ENCODE data around the gene LRRC8C.

LRRC8C gene

DNA sequence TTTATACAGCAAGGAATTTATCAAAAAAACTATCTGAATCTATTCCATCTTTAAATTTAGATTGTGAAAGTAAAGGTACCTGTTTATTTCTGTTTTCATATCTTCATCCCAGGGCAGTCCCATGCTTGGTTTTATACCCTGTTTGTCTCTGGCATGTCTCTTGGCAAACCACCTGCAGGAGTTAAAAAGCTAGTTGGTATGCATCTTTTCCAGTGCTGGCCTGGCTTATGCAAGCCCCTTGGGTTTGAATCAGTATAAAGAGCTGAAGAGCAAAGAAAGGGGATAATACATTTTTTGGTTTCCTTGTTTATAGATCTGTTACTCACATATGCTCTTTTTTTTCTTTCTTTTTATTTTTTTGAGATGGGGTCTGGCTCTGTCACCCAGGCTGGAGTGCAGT lies 37.8 kb downstream of the LRRC8C start:
- no peak for DNase-seq

DNA sequence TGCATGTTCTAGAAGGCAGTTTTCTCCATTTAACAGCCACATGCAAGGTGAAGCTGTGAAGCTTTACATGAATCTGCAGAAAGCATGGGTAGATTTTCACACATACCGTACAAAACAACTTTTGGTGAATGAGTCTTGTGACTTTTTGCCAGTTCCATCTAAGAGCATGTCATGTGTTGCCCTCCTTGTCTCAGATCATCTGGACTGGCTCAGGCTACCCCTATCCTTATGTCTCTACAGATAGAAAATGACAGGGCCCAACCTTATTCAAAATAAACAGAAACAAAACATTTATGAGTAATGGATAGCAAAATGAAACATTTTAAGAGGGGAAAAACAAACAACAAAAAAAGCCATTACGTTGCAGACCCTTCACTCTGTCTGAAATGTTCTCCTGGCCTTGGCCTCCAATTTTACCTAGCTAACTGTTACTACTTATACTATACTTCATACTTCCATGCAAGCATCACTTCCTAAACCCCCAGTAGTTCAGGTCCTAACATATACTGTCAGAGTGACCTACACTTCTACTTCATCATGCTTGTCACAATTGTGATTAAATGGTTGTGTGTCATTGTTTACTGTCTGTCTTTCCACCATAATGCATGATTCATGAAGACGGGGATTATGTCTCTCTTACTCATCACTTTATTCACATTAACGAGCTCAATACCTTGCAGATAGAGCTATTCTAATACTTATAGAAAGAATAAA lies 39.0 kb downstream of the LRRC8C start:
- no peak for DNase-seq

DNA sequence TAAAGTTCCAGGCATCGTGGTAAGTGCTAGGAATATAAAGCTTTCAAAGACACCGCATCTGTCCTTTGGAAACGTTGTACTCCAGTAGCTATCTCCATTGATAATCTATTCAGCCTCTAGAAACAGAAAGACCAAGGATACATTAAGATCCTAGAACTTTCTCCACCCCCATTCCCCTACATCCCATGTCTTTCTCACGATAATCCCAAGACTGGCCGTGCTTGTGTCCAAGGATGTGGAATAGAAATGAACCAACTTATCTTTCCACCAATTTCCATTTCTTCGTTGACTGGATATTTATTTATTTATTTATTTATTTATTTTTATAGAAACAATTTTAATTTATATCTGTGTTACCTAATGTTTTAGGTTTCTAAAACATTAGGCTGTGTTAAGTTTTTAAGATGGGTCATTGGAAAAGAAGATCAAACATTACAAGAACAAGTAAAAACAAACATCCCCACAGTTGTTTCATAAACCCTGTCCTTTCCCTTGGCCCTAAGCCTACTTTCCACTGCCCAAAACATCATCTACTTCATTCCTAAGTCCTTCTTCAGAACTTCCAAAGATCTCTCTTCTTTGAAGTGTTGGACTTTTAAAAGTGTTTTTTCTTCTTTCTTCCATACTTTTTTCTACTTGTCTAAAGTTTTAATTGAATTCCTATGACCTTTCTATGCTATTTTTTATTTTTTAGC lies 39.7 kb downstream of the LRRC8C start:
- DNase-seq = no peak

DNA sequence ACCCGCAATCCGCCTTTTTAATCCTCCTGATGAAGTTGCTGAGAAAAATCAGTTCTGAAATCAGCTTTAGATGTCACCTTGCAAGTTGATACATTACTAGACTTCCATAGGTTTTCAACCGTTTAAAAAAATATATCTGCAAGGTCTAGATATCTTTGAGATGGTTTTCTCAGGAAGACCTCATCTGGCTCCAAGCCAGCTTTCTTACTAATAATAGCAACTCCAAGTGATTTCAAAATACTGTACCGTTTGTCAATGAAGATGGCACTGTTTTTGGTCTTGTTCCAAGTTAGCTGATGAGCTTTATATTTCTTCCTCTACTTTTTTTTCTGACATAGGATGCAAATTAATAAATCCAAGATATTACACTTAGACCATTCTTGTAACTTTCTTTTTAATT lies 40.3 kb downstream of the LRRC8C start:
- DNase-seq = no peak

DNA sequence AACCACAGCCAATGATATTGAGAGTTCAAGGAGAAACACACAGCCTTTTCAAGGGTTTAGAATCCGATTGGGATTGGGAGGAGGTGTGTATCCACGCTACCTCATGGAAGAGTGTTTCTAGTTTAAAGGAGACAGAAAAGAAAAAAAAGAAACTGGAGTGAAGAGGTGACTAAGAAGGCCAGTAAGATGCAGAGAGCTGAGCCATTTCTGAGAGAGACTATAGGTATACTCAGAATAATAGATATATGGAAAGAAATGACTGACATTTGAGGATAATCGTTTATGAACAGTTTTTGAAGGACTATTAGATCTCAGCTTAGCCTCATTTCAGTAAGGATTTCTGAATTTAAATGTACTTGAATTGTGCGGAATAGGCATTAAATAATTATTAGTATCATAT lies 42.8 kb downstream of the LRRC8C start:
- no peak for DNase-seq

DNA sequence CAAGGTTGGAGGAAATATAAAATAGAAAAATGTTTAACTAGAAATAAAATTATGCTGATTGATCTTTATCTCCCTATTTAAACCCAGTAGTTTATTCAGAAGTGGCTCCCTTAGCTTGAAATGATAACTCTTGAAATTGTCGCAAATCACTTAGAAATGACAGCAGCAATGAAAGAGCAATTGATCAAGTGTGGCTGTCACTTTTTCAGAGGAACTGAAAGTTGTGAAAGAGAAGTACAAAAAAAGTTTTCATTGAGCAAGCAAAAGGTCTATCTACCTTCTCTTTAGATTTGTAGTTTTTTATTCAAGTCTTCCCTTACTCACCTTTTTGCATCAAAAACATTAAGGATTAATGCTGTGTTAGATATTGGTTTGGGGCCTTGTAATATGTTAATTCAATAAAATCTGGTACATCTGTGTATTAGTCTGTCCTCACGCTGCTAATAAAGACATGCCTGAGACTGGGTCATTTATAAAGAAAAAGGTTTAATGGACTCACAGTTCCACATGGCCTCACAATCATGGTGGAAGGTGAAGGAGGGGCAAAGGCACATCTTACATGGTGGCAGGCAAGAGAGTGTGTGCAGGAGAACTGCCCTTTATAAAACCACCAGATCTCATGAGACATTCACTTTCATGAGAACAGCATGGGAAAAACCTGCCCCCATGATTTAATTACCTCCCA lies 48.3 kb downstream of the LRRC8C start:
- DNase-seq = no peak

DNA sequence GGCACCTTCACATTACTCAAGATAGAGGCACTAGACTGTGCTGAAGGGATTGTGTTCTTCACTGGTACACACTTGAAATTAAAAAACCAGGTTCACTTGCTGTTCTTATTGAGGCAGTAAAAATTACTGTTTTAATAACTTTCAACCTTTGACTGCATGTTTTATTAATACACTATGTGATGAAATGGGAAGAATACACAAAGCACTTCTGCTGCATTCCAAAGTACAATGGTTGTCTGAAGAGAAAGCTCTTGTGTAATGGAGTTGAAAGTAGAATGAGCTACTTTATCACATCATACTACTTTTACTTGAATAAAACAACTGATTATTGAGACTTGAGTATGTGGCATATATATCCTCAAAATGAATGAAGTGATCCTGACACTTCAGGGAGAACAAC lies 49.7 kb downstream of the LRRC8C start:
- no peak for DNase-seq

DNA sequence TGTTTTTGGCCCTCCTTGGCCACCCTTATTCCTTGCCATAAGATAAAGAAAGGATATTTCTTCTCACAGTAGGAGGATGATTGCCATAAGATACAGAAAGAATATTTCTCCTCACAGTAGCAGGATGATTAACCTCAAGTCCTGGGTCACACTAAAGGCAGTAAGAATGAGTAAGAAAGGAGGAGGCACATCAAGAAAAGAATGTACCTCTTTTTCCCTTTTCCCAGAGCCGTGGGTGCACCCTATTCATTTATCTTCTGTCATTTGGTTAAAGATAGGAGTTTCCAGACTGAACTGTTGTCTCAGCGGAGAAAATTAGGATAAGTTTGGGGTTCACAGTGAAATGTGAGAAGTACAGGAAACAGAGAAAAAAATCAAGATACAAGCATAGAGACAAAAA lies 52.5 kb downstream of the LRRC8C start:
- no peak for DNase-seq

DNA sequence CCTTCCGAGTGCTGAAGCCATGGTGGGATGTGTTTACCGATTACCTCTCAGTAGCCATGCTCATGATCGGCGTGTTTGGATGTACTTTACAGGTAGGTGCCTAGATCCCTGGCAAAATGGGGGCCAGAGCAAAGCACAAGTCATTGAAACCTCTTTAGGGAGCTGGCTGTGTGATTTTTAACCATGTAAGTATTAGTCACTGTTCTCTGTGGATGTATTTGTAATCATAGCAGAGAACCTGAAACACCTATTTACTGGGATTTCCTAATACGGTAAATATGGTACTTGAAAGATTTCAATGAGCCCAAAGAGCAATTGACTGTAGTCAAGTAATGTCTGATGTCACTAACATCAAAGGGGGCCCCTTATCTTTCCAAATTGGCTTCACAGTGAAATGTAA lies 53.6 kb downstream of the LRRC8C start:
- DNase-seq = no peak

DNA sequence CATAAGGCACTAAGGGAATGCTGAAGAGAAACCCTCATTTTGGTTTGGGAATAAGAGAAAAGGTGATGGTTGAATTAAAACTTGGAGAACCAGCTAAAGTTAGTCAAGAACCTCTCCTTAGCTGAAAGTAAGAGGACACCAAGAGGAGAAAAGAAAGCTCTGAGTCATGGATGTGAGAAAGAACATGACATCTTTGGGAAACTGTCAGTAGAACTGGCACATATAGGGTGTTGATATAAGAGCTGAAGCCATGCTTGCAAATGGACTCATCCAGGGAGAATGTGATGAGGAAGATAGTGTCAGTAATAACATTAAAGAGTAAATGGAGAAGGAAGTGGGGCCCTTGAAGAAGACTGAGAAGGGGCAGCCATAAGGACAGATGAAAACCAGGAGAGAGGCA lies 54.3 kb downstream of the LRRC8C start:
- DNase-seq = no peak

DNA sequence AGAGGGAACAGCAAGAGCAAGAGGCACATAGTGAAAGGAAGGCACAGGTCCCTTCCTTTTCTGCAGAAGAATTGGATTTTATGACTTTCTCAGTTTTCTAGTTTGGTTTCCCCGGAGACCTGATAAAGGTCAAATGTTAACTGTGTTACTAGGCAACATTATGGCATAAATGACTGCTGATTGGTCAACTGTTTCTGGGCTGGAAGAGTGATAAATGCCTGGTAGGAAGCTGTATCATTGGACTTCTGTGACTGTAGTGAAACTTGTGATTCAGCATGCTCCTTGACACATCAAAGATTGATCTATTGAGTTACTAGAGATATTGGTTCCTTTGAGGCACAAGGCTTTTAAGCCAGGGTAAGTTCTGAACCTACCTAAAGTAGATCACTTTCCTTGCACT lies 55.7 kb downstream of the LRRC8C start:
- DNase-seq = no peak

DNA sequence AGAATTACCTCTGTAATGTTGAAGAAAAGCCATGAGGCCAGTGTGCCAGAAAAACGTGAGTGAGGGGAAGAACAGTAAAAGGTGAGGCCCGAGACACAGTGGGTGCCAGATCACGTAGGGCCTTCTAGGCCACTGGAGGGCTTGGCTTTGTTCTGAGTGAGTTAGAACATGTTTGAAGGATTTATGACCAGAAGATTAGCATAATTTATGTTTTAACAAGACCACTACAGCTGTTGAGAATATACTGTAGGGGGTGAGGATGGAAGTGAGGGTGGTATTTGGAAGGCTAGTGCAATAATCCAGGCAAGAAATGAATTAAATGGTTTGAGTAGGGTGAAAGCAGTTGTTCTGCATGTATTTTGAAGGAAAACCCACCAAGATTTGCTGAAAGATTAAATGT lies 56.3 kb downstream of the LRRC8C start:
- no peak for DNase-seq

DNA sequence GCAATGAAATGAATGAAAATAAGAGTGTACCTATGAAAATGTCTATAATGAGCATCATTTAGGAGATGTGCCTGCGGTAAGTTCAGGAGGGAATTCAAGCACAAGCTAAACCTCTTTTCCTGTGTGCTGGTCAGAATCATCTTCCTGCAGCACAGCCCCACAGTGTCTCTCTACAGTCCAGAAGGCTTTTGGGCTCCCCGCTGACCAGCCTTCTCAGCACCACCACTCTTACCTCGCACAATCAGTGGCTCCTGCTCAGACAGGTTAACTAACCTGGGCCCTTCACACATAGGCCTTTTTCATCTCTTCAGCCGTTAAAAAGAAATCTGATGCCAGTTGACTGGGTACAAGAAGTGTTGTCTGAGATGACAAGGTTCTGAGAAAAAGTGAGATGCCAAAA lies 57.7 kb downstream of the LRRC8C start:
- no peak for DNase-seq

DNA sequence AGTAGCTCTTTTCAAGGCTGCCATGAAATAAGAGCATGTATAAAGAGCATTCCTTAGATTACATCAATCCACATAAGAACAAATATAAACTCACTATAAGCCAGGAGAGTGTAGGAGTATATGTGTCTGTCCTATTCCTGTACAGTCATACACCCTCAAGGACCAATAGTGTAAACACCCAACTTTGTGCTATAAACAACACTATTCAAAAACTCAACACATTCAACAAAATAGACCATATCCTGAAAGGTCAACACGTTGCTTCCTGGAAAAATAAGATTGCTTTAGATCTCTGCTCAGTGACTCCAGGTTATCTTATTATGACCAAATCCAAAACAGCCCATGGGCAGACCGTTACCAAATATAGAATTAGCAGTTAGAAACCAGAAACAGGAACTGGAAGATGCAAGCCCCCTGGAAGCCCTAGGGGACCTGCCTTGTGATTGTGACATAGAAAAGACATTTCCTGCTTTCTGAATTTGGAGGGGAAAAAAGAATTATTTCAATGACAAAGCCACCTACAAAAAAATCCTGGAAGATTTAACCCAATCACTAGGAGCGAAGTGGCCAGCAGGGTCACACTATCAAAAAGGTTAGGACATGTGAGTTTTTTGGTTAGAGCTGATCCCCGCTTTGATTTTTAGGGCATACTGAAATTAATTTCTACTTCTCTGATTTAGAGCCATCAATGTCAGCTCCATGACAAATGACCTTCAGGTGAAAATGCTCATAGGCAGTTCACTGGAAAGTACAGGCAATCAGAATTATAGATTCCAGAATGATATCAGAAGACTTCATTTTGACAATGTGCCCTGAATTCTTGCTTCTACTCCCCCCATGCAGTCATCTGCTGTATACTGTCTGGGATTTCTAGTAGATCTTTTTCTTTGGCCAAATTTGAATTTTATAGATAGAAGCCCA lies 59.9 kb downstream of the LRRC8C start:
- DNase-seq = no peak

DNA sequence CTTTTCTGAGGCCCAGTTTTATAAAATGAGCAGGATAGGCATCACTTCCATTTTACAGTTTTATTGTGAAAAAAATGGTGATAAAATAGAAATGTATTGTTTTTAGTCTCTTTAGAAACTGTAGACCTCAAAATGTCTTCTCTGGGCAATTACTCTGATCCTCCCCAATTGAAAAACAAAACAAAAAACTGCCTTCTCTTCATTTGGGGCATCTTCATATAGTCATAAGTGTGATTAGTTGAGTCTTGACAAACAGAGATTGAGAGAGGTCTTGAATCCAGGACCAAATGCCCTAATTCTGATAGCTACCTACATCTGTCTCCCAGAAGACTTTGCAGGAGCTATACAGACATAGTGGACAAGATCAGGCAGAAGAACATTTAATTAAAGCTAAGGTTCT lies 62.9 kb downstream of the LRRC8C start:
- no peak for DNase-seq

DNA sequence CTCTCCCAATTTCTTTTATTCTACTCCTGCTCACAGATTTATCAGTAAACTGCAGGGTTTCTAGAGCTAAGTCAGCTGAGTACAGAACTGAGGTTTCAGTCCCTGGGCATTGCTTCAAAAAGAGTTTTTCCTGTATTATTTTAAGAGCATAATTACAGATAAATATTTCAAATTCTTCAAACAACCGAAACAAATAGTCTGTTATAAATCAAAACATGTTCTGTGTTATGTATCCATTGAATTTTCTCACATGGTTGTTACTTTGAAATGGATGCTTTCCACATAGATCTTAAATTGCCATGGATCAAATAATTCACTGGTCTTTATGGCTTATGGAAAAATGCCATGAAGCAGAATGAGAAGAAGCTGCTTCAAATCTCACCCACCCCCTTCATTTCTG lies 64.5 kb downstream of the LRRC8C start:
- no peak for DNase-seq

DNA sequence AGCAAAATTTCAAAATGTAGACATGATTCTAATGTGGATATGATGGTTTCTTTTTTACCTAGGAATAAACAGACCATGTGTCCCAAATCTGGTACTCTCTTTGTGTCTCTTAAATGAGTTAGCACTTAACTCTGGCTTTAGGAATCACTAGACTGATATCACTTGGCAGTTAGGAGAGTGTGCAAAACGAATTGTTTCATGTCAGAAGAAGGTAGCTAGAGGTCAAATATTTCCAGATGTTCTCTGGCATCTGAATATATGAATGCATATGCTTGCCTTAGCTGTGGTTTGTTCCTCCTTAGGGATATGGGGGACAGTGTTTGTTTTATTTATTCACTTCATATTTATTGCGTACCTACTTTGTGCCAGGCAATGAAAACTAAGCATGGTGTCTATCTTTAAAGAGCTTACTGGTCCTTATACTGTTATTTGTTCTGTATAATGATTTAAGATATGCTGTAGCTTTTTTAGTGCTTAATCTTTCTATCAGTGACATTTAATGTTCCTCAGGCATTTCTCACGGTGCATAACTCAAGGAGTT lies 65.2 kb downstream of the LRRC8C start:
- no peak for DNase-seq

DNA sequence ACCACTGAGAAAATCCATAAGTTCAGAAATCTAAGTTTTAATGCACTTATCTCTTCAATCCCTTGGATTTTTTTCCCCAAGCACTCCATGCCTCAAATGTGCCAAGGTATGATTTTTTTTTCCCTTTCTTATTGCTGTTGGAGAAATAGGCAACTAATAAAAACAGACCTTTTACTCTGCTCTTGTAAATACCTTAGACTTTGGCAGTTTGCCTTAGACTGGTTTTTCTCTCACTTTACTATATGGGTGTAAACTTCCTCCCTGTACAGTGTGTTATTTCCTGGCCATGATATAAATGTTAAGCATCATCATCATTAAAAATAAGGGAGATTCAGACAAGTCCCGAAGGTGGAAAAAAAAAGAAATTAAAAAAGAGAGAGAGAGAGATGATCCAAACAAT lies 65.7 kb downstream of the LRRC8C start:
- no peak for DNase-seq

DNA sequence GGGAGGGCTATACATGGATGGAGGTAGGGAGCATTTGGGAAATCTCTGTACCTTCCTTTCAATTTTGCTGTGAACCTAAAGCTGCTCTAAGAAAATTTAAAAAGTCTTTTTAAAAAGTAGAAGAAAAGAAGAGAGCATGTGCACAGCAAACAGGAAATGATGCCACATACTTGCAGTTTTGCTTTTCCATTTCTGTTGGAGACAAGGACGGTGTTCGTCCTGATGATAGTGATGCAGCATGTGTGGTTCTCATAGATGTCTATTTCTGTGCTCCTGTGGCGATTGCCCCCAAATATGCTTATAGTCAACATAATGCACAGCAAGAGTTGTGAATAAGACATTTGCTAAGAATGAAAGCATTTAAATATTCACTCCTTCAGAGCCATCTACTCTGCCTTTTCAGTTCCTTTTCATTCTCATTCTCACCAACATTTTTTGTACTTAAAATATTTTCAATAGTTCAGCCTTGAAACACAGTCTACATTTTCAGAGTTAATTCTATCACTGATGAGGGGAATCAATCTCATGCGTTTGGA lies 66.6 kb downstream of the LRRC8C start:
- no peak for DNase-seq

DNA sequence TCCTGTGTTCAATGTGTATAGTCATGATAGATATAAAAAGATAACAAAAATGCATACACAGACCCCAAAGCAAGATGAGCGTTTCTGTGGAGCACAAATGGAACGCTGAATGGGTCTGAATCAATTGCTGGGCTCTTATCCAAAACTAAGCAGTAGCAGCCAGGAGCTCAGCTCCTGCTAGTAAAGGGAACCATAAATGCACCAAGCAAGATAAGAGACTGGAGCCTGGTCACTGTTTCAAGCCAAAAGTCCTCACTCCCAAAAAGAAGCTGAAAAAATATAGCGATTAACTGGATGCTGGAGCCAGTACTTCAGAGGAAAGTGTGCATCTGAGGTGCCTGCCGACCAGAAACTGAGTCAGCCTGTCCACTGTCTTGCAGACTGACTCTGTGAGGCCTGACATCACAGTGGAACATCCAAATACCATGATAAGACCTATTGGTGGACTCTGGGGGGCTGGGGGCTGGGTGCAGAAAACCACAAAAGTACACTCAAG lies 68.9 kb downstream of the LRRC8C start:
- DNase-seq = peak in 1 of 58 donors; percentile 3

DNA sequence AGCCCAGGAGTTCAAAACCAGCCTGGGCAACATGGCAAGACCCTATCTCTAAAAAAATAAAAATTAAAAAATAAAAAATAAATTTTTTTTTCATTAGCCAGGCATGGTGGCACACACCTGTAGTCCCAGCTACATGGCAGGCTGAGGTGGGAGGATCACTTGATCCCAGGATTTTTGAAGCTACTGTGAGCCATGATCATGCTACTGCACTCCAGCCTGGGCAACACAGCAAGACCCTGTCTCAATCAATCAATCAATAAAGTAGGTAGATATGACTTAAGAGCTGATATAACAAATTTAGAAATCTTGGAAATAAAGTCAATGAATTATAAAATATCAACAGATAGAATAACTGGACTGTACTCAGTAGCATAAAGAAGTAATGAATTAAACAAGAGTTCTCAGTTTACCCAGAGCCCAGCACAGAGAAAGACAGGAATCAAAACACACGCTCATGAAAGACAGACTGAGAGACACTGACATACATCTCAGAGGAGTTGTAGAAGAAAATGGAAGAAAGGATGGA lies 69.7 kb downstream of the LRRC8C start:
- DNase-seq = no peak
